Measurements from ENCODE around the gene USP51.
"Not testable (repeated sequence)": the region's sequence is repeated elsewhere in the genome, so short reads cannot be mapped to it uniquely, and the experiment has no call there.

Gene USP51

GRCh38 chrX:55465791-55466190 lies 23.9 kb downstream of the USP51 start:
- not testable (repeated sequence) for DNase-seq (ENCODE audit: low spot score); FAIRE-seq

GRCh38 chrX:55465108-55465507 lies 24.5 kb downstream of the USP51 start:
- FAIRE-seq; DNase-seq (ENCODE audit: low spot score): not testable (repeated sequence)

- DNase-seq (ENCODE audit: low spot score); FAIRE-seq: not testable (repeated sequence)
These were observed 25.6 kb downstream of the USP51 start for GRCh38 chrX:55464050-55464449.

- FAIRE-seq; DNase-seq (ENCODE audit: low spot score): not testable (repeated sequence)
These were observed 29.7 kb downstream of the USP51 start for GRCh38 chrX:55459926-55460325.

GRCh38 chrX:55459426-55459825 lies 30.2 kb downstream of the USP51 start:
- not testable (repeated sequence) for DNase-seq (ENCODE audit: low spot score); FAIRE-seq

- FAIRE-seq; DNase-seq (ENCODE audit: low spot score): not testable (repeated sequence)
These were observed 33.9 kb downstream of the USP51 start for GRCh38 chrX:55455708-55456107.

DNA sequence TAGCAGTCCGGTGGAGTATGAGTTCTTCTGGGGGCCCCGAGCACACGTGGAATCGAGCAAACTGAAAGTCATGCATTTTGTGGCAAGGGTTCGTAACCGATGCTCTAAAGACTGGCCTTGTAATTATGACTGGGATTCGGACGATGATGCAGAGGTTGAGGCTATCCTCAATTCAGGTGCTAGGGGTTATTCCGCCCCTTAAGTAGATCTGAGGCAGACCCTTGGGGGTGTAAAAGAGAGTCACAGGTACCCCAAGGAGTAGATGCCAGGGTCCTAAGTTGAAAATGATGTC lies 36.9 kb downstream of the USP51 start:
- DNase-seq (ENCODE audit: low spot score), result no peak
- FAIRE-seq, result no peak

GRCh38 chrX:55451990-55452832 lies 37.4 kb downstream of the USP51 start, which contains the start of gene MAGEH1:
Gene MAGEH1, plus strand, starts transcription at chrX:55452127. Its CDS starts 248 bp downstream, at chrX:55452375.
- no peak for FAIRE-seq

DNA sequence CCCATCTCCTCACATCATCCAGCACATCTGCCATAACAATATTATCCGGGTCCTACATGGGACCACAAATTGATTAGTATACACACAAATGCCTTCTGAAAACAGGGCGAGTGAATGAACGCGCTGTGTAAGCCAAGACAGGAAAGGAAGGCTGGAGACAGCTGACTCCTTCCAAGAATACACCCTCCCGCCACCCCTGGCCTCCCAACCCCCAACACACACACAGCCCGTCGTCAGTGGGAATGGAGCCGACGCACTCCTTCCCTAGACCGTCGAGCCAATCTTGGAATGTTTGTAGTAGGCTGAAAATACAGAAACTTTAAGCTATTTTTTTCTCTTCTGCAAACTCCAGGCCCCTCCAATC lies 38.0 kb downstream of the USP51 start:
- DNase-seq (ENCODE audit: low spot score), result no peak
- no peak for FAIRE-seq

More at GRCh38 chrX:55451990-55452832, 37.4 kb downstream of the USP51 start, which contains the start of gene MAGEH1:
- peak; percentile 56 for DNase-seq (ENCODE audit: low spot score)

GRCh38 chrX:55451141-55451540 lies 38.5 kb downstream of the USP51 start:
- no peak for FAIRE-seq
- DNase-seq (ENCODE audit: low spot score), result no peak

GRCh38 chrX:55450259-55450658 lies 39.4 kb downstream of the USP51 start:
- no peak for DNase-seq (ENCODE audit: low spot score)

DNA sequence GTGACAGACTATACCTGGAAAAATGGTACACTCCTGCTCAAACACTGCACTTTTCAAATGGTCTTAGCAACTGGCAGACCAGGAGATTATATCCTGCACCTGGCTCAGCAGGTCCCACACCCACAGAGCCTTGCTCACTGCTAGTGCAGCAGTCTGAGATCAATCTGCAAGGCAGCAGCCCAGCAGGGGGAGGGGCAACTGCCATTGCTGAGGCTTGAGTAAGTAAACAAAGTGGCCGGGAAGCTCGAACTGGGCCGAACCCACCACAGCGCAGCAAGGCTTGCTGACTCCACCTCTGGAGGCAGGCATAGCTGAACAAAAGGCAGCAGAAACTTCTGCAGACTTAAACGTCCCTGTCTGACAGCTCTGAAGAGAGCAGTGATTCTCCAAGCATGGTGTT lies 46.2 kb downstream of the USP51 start:
- FAIRE-seq; DNase-seq (ENCODE audit: low spot score): not testable (repeated sequence)

More at GRCh38 chrX:55450259-55450658, 39.4 kb downstream of the USP51 start:
- no peak for FAIRE-seq
